B cell (primary cell): Measurements from ENCODE around the gene PHEX. TPM values are rescaled to one million over a fixed set of nuclear protein-coding genes. Genes with fewer than 3 reads are reported as not detected.

Source experiments
- ATAC-seq: fragments of 200-7000 bp; cut with Tn5 transposase; one replicate; pipeline ENCODE4 v1.10.0; 2021; ENCODE audit warnings: low read depth, mild to moderate bottlenecking, moderate number of reproducible peaks, moderate library complexity
- CTCF ChIA-PET: fragments of 350-600 bp; sonication (Branson Sonifier 250); formaldehyde crosslinking; loops from one replicate; lab custom pipeline; 2021; ENCODE audit warnings: antibody characterized with exemption, inconsistent platforms; lab: Charles Lee
- POLR2A ChIA-PET: fragments of 350-600 bp; sonication (Branson Sonifier 250); formaldehyde crosslinking; loops from one replicate; lab custom pipeline; 2021; ENCODE audit warnings: antibody characterized with exemption; lab: Charles Lee
- DNase-seq: peaks from one replicate; pipeline ENCODE4 v3.0.0; 2013
- H2AFZ ChIP-seq: 2 replicates; pipeline ENCODE4 v1.6.1; 2012; ENCODE audit warnings: mild to moderate bottlenecking, low read depth, low read length; ENCODE audit not compliant: insufficient read depth, poor library complexity, severe bottlenecking
- H3K27ac ChIP-seq, 2 donors: 1 replicate in 1 of 2; 2 replicates in 1 of 2; pipeline ENCODE4 v1.5.1; 2012 to 2013; ENCODE audit warnings: low read length in 2 of 2, mild to moderate bottlenecking in 2 of 2, moderate library complexity in 1 of 2
- H3K27me3 ChIP-seq, 4 experiments: fragments of 200-600 bp in 1 of 4; sonication (generic) in 1 of 4; replicated peaks in 1 of 4; 1 replicate in 2 of 4; 2 replicates in 2 of 4; pipeline versions ENCODE4 v1.6.1 to v1.7.0; 2013 to 2016; ENCODE audit warnings: low read length in 3 of 4, mild to moderate bottlenecking in 2 of 4, mixed read lengths in 1 of 4, moderate library complexity in 1 of 4; ENCODE audit not compliant: insufficient read depth in 4 of 4, control insufficient read depth in 3 of 4; ENCODE audit errors: control extremely low read depth in 1 of 4
- H3K36me3 ChIP-seq, 2 experiments: replicated peaks in 1 of 2; 1 replicate in 1 of 2; 2 replicates in 1 of 2; pipeline versions ENCODE4 v1.6.1 to v1.7.1; 2013; ENCODE audit warnings: low read length in 1 of 2; ENCODE audit not compliant: insufficient read depth in 2 of 2, control insufficient read depth in 1 of 2; ENCODE audit errors: control extremely low read depth in 1 of 2, extremely low read depth in 1 of 2
- H3K4me1 ChIP-seq, 2 donors: fragments of 200-600 bp in 1 of 2; sonication (generic) in 1 of 2; 1 replicate in 1 of 2; 2 replicates in 1 of 2; pipeline versions ENCODE4 v1.5.1 to v1.6.1; 2013 to 2017; ENCODE audit warnings: low read length in 2 of 2; ENCODE audit not compliant: control insufficient read depth in 2 of 2, insufficient read depth in 2 of 2
- H3K4me2 ChIP-seq: replicated peaks from 2 replicates; pipeline ENCODE3; 2012; ENCODE audit warnings: mild to moderate bottlenecking, low read depth, low read length; ENCODE audit not compliant: poor library complexity, severe bottlenecking
- H3K4me3 ChIP-seq, 5 experiments: fragments of 200-600 bp in 1 of 5; sonication (generic) in 1 of 5; 1 replicate in 3 of 5; 2 replicates in 2 of 5; pipeline versions ENCODE4 v1.5.1 to v1.7.0; 2011 to 2016; ENCODE audit warnings: low read length in 4 of 5, mild to moderate bottlenecking in 4 of 5, low read depth in 2 of 5, control low read depth in 1 of 5, moderate library complexity in 1 of 5; ENCODE audit not compliant: insufficient read depth in 1 of 5; ENCODE audit errors: control extremely low read depth in 1 of 5, extremely low read depth in 1 of 5
- H3K79me2 ChIP-seq: fragments of 200-600 bp; sonication (generic); one replicate; pipeline ENCODE4 v1.6.0; 2016; ENCODE audit warnings: low read length; ENCODE audit not compliant: control insufficient read depth, insufficient read depth
- H3K9ac ChIP-seq: fragments of 200-600 bp; sonication (generic); 2 replicates; pipeline ENCODE4 v1.6.1; 2017; ENCODE audit warnings: mild to moderate bottlenecking, low read length, moderate library complexity
- H3K9me3 ChIP-seq, 3 donors: one replicate each; pipeline versions ENCODE4 v1.6.1 to v1.7.1; 2013; ENCODE audit warnings: low read length in 2 of 3; ENCODE audit not compliant: control insufficient read depth in 2 of 3, insufficient read depth in 1 of 3; ENCODE audit errors: control extremely low read depth in 1 of 3
- H4K20me1 ChIP-seq: 2 replicates; pipeline ENCODE4 v1.6.0; 2012; ENCODE audit warnings: mild to moderate bottlenecking, low read length; ENCODE audit not compliant: insufficient read depth, control insufficient read depth, poor library complexity, severe bottlenecking
- H3K27ac Mint-ChIP-seq: one replicate; pipeline ENCODE4 v1.8.0; 2021; ENCODE audit warnings: mixed read lengths
- H3K27me3 Mint-ChIP-seq: one replicate; pipeline ENCODE4 v1.8.0; 2021; ENCODE audit warnings: mixed read lengths
- H3K4me1 Mint-ChIP-seq: one replicate; pipeline ENCODE4 v1.8.0; 2021; ENCODE audit warnings: mixed read lengths
- H3K4me3 Mint-ChIP-seq: one replicate; pipeline ENCODE4 v1.8.0; 2021; ENCODE audit warnings: mixed read lengths
- H3K9me3 Mint-ChIP-seq: one replicate; pipeline ENCODE4 v1.8.0; 2022; ENCODE audit warnings: mixed read lengths; ENCODE audit not compliant: insufficient read depth
- CTCF ChIP-seq: fragments of 200-600 bp; IDR thresholded peaks from one replicate; pipeline ENCODE4 v1.8.0; 2022; ENCODE audit warnings: antibody characterized with exemption, mild to moderate bottlenecking
- EZH2 ChIP-seq: IDR thresholded peaks from 2 replicates; pipeline ENCODE4 v1.6.1; 2012; ENCODE audit warnings: borderline replicate concordance, low read depth, mild to moderate bottlenecking, moderate library complexity, low read length; ENCODE audit not compliant: insufficient read depth, poor library complexity, severe bottlenecking
- WGBS: methylation state at CpG from one replicate; pipeline ENCODE4 v1.1.5; 2013; ENCODE audit warnings: missing lambda C conversion rate; ENCODE audit not compliant: insufficient coverage; 5-methylcytosine and 5-hydroxymethylcytosine counted together
- intact Hi-C: fragments of 100-400 bp; cut with micrococcal nuclease; formaldehyde crosslinking; loops from one replicate; pipeline ENCODE4 v1.10.0; 2022
- polyA plus RNA-seq: library from polyadenylated mRNA; depleted of rRNA; stranded (reverse); fragments of >200 nt; gene quantifications from 2 replicates; pipeline ENCODE4 v1.2.3, GENCODE V29; 2012
- total RNA-seq, 2 donors: library from RNA; stranded (reverse); fragments of 120-200 nt in 1 of 2; gene quantifications; 1 replicate in 1 of 2; 2 replicates in 1 of 2; pipeline versions ENCODE4 v1.2.3 to v1.2.4, GENCODE V29; 2013 to 2022

Gene PHEX
- total and polyA plus RNA-seq, 2 donors (not counting 1 experiment from before 2014, with no cell fraction given), result 0.01 to 0.15 TPM

DNA sequence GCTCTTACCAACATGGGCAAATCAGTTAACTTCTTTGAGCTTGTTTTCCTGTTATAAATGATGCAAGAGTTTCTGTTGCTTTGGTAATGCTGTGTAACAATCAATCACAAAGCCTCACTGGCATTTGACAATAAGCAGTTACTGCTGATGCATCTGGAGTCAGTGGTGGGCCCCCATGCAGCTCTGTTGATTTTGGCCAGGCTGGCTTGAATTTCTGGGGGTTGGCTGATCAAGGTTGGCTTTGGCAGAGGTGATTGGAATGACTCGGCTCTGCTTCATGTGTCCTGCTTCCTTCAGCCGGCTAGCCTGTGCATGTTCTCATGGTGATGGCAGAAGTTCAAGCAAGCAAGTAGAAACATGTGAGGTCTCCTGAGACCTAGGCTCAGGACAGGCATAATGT is 90.4 kb downstream of the PHEX start:
- Mint-ChIP-seq H3K27ac (no peak overlapping the region), H3K4me3 (no peak overlapping the region), H3K27me3 (no peaks in the 10 kb centered on the region), H3K4me1 (no peaks in the 10 kb centered on the region), H3K9me3 (no peaks in the 10 kb centered on the region)
- ATAC-seq, result no peak
- H3K4me1 ChIP-seq, result no peaks in the 10 kb centered on the region
- intact Hi-C loops, result no loop called here
- 100% methylated on average over 1 of the region's 2 CpGs for WGBS
- ChIA-PET POLR2A (no interaction called here), CTCF (interaction anchor here (0.6 kb wide), 1 partner anchor 14 kb away, joined by 5 read pairs; no protein-coding TSS in a partner anchor)
- no peak for DNase-seq
- H3K9ac ChIP-seq, result no peak overlapping the region
- H3K4me2 ChIP-seq, result no peak overlapping the region
- no peaks in the 10 kb centered on the region for H4K20me1 ChIP-seq
- TF ChIP-seq CTCF, result no peak
- no peak for TF ChIP-seq EZH2
- no peak overlapping the region for H2AFZ ChIP-seq
- H3K36me3 ChIP-seq, result no peaks in the 10 kb centered on the region
- no peaks in the 10 kb centered on the region for H3K9me3 ChIP-seq
- no peak overlapping the region for H3K27ac ChIP-seq
- no peaks in the 10 kb centered on the region for H3K27me3 ChIP-seq
- no peaks in the 10 kb centered on the region for H3K79me2 ChIP-seq
- no peak overlapping the region for H3K4me3 ChIP-seq

- Mint-ChIP-seq H3K4me3 (no peak overlapping the region), H3K4me1 (no peaks in the 10 kb centered on the region), H3K27ac (no peak overlapping the region), H3K9me3 (no peaks in the 10 kb centered on the region), H3K27me3 (no peaks in the 10 kb centered on the region)
- no peak overlapping the region for H3K4me3 ChIP-seq
- H3K27ac ChIP-seq, result no peak overlapping the region
- no peaks in the 10 kb centered on the region for H4K20me1 ChIP-seq
- no CpG with 5 or more reads among the region's 6 CpGs for WGBS
- DNase-seq, result no peak
- H3K36me3 ChIP-seq, result no peaks in the 10 kb centered on the region
- no peaks in the 10 kb centered on the region for H3K9me3 ChIP-seq
- H3K4me2 ChIP-seq, result no peak overlapping the region
- no peak for ATAC-seq
- no peak overlapping the region for H3K9ac ChIP-seq
- no peak overlapping the region for H2AFZ ChIP-seq
- no peak for TF ChIP-seq CTCF
- TF ChIP-seq EZH2, result no peak
- POLR2A ChIA-PET, result no interaction called here
- CTCF ChIA-PET, result no interaction called here
- no peaks in the 10 kb centered on the region for H3K27me3 ChIP-seq
- intact Hi-C loops, result no loop called here
- H3K4me1 ChIP-seq, result no peaks in the 10 kb centered on the region
- H3K79me2 ChIP-seq, result no peaks in the 10 kb centered on the region
These were observed 92.0 kb downstream of the PHEX start for GRCh38 chrX:22124098-22124497.
